ENCODE data around the gene RNF213.

Gene RNF213

DNA sequence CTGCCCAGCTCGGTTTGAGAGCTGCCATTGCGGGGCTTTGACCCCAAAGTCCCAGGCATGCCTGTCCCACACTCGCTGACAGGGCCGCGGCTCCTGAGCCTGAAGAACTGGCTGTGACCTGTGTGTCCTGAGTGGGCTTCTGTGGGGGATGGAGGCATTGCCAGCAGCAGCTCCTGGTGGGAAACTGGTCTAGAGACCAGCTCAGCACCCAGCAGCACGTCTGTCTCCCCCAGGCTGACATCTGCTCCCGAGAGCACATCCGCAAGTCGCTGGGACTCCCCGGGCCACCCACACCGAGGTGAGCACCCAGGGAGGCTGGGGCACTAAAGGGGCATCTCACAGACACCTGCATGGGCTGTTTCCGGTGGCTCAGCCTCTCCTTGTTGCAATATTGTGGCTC, 167.7 kb downstream of the RNF213 start:
- DNase-seq (ENCODE audit: extremely low read depth in 1 of 2, low read depth in 1 of 2): no peak

DNA sequence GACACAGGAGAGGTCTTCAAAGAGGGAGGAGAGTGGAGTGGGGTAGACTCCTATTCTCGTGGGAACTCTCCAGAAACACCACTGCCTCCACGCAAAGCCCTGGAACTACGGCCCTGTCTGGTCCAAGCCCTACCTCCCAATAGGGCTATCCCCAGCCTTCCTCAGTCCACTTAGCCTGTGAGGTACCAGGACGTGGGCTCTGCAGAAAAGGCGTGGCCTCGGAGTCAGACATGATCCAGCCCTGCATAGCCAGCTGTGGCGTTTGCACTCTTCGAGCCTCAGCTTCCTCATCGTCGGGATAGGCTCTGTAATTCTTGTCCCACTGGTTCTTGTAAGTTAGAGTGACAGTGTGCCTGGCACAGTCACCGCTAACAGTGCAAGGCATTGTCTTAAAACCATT, 168.1 kb downstream of the RNF213 start:
- DNase-seq (ENCODE audit: extremely low read depth in 1 of 2, low read depth in 1 of 2): no peak

GRCh38 chr17:80429356-80430275, 169.0 kb downstream of the RNF213 start:
- no peak for DNase-seq (ENCODE audit: extremely low read depth in 1 of 2, low read depth in 1 of 2)

- DNase-seq (ENCODE audit: extremely low read depth in 1 of 2, low read depth in 1 of 2): no peak
Measured at GRCh38 chr17:80430446-80431245, 170.0 kb downstream of the RNF213 start.

DNA sequence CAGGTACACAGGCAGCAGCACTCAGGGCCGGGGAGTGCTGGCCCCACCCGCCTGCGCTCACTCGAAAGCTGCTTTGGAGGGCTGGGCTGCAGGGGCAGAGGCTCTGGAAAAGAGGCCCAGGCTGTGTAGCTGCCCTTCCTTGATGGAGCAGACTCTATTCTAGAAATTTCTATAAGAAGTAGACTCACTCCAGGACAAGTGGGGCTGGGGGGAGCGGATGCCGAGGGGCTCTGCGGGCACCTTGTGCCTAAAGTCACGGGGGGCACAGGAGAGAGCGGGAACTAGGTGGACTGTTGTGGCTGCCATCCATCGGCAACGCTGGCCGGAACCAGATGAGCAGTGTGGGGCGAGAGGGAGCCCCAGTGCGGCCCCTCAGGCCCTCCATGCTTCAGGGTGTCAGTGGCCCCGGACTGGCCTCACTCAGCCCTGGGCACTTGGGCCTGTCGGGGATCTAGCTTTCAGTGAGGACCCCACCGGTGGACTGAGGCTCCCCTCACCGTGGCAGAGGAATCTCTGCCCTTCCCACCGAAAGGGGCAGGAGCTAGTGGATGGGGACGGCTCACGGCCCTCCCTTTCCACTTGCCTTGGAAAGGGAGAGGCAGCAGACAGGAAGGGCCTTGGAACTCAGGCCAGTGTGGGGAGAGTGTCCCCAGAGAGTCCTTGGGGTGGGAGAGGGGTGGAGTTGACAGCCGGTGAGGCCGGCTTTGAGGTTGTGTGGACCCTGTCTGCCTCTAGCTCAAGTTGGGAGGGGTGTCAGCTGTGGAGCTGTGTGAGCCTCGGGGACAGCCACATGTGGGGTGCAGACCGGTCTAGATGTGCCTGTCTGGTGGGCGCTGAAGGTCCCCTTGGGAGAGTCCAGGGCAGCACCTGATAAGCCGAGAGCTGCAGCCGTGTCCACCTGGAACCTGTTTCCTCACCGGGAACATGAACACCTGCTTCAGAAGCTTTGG, 170.9 kb downstream of the RNF213 start:
- DNase-seq (ENCODE audit: extremely low read depth in 1 of 2, low read depth in 1 of 2): no peak

DNA sequence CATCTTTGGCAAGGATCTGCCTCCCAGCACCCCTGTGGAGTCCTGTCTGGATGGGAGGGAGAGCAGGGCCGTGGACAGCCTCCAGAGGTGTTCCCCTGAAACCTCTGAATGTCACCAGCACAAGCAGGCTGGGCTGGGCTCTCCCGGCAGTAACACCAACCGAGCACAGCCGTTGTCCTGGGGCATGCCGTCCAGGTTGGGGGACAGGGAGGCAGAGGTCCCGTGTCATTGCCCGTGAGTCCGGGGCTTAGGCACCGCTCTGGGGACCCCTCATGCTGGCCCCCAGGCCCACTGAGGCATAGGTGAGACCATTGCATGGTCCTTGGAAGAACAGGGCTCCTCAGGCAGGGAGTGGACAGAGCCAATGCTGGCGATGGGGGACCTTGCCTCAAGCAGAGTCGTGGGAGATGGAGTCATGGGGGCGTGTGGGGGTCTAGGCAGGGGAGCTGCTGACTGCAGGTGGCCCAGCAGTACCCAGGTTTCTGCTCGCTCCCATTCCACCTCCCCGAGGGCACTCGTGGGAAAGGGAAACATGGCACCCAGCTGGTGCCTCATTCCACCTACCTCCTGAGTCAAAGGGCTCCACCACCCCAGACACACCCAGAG, 171.8 kb downstream of the RNF213 start:
- no peak for DNase-seq (ENCODE audit: extremely low read depth in 1 of 2, low read depth in 1 of 2)

- DNase-seq (ENCODE audit: extremely low read depth in 1 of 2, low read depth in 1 of 2): no peak
Measured at GRCh38 chr17:80432961-80433550, 172.4 kb downstream of the RNF213 start.

- no peak for DNase-seq (ENCODE audit: extremely low read depth in 1 of 2, low read depth in 1 of 2)
Measured at GRCh38 chr17:80433916-80434666, 173.4 kb downstream of the RNF213 start.

GRCh38 chr17:80437532-80437931, 176.9 kb downstream of the RNF213 start:
- no peak for DNase-seq (ENCODE audit: extremely low read depth in 1 of 2, low read depth in 1 of 2)

GRCh38 chr17:80438806-80439205, 178.2 kb downstream of the RNF213 start:
- no peak for DNase-seq (ENCODE audit: extremely low read depth in 1 of 2, low read depth in 1 of 2)

DNA sequence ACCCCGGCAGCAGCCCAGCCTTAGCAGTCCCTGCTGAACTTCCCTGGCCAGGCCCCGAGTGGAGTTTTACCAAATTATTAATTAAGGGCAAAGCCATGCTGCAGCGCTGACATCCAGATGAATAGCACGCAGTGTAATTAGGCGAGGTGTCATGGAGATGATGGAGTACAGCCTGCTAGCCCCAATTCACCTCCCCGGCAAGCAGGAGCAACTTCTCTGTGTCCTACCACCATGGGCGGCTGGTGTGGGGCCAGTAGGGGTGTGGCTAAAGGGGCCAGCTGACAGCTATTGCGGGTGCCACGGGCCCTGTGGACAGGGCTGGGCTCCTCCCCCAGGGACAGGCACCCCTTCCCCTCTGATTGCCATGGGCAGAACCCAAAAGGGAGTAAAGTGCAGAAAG, 178.8 kb downstream of the RNF213 start:
- no peak for DNase-seq (ENCODE audit: extremely low read depth in 1 of 2, low read depth in 1 of 2)

DNA sequence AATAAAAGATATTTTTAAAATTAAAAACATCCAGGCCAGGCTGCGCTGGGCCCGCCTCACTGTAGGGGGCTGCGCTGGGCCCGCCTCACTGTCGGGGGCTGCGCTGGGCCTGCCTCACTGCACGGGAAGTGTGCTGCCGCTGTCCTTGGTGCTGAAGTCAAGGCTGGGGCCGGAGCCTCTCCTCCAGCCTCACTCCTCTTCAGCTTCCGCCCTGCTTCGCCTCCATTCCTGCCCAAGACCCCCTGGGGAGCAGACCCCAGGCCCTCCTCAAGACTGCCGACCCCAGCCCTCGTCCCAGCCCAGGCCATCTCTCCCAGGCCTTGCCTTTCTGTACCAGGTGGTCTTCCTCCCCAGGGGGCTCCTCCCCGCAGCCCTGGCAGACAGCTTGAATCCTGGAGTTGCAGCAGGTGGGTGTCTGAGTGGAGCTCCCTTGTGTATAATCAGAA, 180.5 kb downstream of the RNF213 start:
- DNase-seq (ENCODE audit: extremely low read depth in 1 of 2, low read depth in 1 of 2): peak in 1 of 2 donors; percentile 32

DNA sequence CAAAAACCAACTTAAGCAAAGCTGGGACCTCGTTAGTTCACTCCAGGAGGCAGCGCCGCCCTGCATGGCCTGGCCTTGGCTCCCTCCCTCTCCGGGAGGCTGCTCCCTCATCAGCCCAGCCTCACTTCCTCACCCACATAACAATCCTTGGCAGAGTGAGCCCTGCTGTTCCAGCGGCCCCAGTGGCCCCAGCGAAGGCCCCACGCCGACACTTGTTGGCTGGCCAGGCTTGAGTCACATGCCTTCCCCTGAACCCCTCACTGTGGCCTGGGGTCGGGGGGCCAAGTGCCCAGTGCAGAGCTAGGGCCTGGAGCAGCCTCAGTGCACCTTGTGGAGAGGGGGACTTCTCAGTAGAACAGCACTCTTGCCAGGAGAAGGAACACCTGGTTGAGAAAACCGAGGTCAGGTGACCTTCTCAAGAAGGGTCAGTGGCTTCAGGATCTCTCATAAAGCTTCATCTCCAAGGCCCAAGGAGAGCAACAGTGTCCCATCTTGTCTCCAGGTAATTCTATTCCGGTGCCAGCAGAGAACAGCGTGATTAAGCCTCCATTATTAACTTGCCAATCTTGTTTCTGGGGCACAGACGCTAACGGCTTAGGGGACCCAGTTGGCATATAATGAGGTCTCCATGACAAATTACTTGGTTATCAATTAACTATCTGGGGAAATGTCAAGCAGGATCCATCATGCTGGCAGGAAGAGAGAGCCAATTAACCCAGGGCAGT, 181.1 kb downstream of the RNF213 start:
- DNase-seq (ENCODE audit: extremely low read depth in 1 of 2, low read depth in 1 of 2): no peak

- no peak for DNase-seq (ENCODE audit: extremely low read depth in 1 of 2, low read depth in 1 of 2)
Measured at GRCh38 chr17:80442323-80442659, 181.6 kb downstream of the RNF213 start.

- no peak for DNase-seq (ENCODE audit: extremely low read depth in 1 of 2, low read depth in 1 of 2)
Measured at GRCh38 chr17:80442764-80443163, 182.1 kb downstream of the RNF213 start.

DNA sequence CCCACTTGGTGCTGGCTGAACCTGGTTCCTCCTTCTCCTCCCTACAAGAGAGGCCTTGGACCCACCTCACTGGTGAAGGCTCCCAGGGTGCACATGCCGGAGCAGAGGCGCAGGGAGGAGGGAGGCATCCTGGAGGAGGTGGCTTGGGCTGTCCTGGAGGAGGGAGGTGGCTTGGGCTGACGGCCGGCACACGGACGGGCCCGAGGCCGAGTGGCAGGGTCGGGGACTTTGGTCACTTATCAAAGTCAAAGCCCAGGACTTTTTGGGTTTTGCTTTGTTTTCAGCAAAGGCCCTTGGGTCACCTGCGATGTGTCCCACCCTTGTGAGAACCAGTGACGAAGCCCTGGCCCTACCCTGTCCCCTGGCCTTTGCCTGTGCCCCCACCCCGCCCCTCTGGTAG, 182.8 kb downstream of the RNF213 start:
- no peak for DNase-seq (ENCODE audit: extremely low read depth in 1 of 2, low read depth in 1 of 2)

DNA sequence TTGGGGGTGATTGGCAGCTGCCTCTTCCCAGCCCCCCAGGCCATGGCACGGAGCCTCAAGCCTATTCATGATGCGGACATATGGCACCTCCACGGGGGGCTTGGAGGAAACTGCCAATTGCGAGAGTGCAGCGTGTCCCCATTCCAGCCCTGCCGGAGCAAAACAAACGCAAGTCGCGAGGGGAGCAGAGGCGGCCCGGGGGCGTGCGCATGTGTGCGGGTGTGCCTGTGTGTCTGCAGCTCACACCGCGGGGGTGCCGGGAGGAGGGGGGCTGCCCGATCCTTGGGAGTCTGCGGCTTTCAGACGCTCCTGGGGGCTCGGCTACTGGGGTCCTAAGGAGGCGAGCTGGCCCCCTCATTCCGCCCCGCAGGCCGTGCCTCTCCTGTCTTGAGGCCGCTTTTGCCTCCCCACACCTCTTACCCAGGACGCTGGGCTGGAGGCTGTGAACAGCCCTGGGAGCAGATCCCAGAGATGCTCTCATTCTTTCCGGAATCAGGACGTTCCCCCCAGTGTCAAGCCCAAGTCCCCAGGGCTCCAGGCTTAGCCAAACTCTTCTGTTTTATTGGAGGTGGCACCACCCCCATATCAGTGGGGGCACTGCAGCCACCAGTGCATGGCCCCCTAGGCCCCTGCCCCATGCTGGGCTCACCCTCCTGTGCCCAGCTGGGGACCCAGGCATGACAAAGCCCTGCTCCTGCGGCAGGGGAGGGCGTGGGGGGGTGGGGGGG, 183.4 kb downstream of the RNF213 start:
- DNase-seq (ENCODE audit: extremely low read depth in 1 of 2, low read depth in 1 of 2): no peak

- no peak for DNase-seq (ENCODE audit: extremely low read depth in 1 of 2, low read depth in 1 of 2)
Measured at GRCh38 chr17:80444644-80444979, 184.0 kb downstream of the RNF213 start.

All from activated CD8-positive, alpha-beta memory T cell treated with anti-CD3 and anti-CD28 coated beads for 1 hour (primary cell).